Type B pancreatic cell (in vitro differentiated cells): ENCODE measurements around the gene SLC25A33. TPM values are rescaled to one million over a fixed set of nuclear protein-coding genes. Genes with fewer than 3 reads are reported as not detected.
A peak's percentile ranks its signal among the peaks of the same experiment; 100 is the strongest.

Source experiments
- DNase-seq: peaks from one replicate; pipeline ENCODE4 v3.0.0; 2021; ENCODE audit warnings: mixed read lengths; ENCODE audit not compliant: unreplicated experiment; ENCODE audit errors: extremely low spot score
- H3K27ac Mint-ChIP-seq: 2 replicates; pipeline ENCODE4 v1.8.0; 2021; ENCODE audit warnings: mild to moderate bottlenecking, mixed read lengths
- H3K27me3 Mint-ChIP-seq: 2 replicates; pipeline ENCODE4 v1.8.0; 2021; ENCODE audit warnings: mixed read lengths
- H3K36me3 Mint-ChIP-seq: 2 replicates; pipeline ENCODE4 v1.8.0; 2021; ENCODE audit warnings: mixed read lengths
- H3K4me1 Mint-ChIP-seq: one replicate; pipeline ENCODE4 v1.8.0; 2021; ENCODE audit warnings: mixed read lengths; ENCODE audit not compliant: unreplicated experiment
- H3K4me3 Mint-ChIP-seq: 2 replicates; pipeline ENCODE4 v1.8.0; 2021; ENCODE audit warnings: mild to moderate bottlenecking, mixed read lengths
- H3K9me3 Mint-ChIP-seq: 2 replicates; pipeline ENCODE4 v1.8.0; 2021; ENCODE audit warnings: mixed read lengths
- CTCF ChIP-seq: fragments of 200-600 bp; sonication (generic); conservative IDR thresholded peaks from 2 replicates; pipeline ENCODE4 v1.5.0; 2021; ENCODE audit warnings: antibody characterized with exemption, mild to moderate bottlenecking
- long read RNA-seq: library from polyadenylated mRNA; unstranded; transcript quantifications from one replicate; pipeline ENCODE4 v2.0.0, GENCODE V29; 2020
- total RNA-seq: library from RNA; stranded (reverse); gene quantifications from 2 replicates; pipeline ENCODE4 v1.2.1, GENCODE V29; 2021; ENCODE audit warnings: low replicate concordance

SLC25A33 gene
- total RNA-seq = 5.8 and 7.6 TPM in 2 replicates
- long read RNA-seq, partial matches to known transcripts = 1 of 3 reads
- long read RNA-seq, other reads (novel, unspliced or antisense) = 2 of 3 reads

GRCh38 chr1:9539165-9539828, at the start of gene SLC25A33:
Gene SLC25A33 (plus strand): TSS chr1:9539465. CDS start chr1:9539692, 227 bp downstream.
- H3K27me3 Mint-ChIP-seq = no peaks in the 10 kb centered on the region
- H3K4me1 Mint-ChIP-seq = peaks cover 28% of the 10 kb centered on the region
- TF ChIP-seq CTCF = peak; percentile 40
- H3K9me3 Mint-ChIP-seq = no peaks in the 10 kb centered on the region
- DNase-seq = peak; percentile 99
- peak within 1 kb of the TSS; percentile 95 for H3K4me3 Mint-ChIP-seq
- peak within 1 kb of the TSS; percentile 94 for H3K27ac Mint-ChIP-seq
- peaks cover 5% of the 10 kb centered on the region for H3K36me3 Mint-ChIP-seq

GRCh38 chr1:9490605-9491339, 48.5 kb upstream of the SLC25A33 start:
- H3K36me3 Mint-ChIP-seq = no peaks in the 10 kb centered on the region
- no peaks in the 10 kb centered on the region for H3K9me3 Mint-ChIP-seq
- TF ChIP-seq CTCF = peak; percentile 96
- DNase-seq = peak; percentile 93
- peak overlapping the region; percentile 7 for H3K4me3 Mint-ChIP-seq
- H3K4me1 Mint-ChIP-seq = peaks cover 13% of the 10 kb centered on the region
- peaks cover 15% of the 10 kb centered on the region for H3K27me3 Mint-ChIP-seq
- peak overlapping the region; percentile 18 for H3K27ac Mint-ChIP-seq

GRCh38 chr1:9493326-9493725, 45.9 kb upstream of the SLC25A33 start:
- H3K27ac Mint-ChIP-seq = no peak overlapping the region
- no peak for DNase-seq
- no peak overlapping the region for H3K4me3 Mint-ChIP-seq
- H3K9me3 Mint-ChIP-seq = no peaks in the 10 kb centered on the region
- TF ChIP-seq CTCF = no peak
- no peaks in the 10 kb centered on the region for H3K36me3 Mint-ChIP-seq
- peaks cover 15% of the 10 kb centered on the region for H3K27me3 Mint-ChIP-seq
- H3K4me1 Mint-ChIP-seq = peaks cover 9% of the 10 kb centered on the region

- DNase-seq = peak; percentile 80
- Mint-ChIP-seq H3K4me3 (peak overlapping the region; percentile 51), H3K27ac (no peak overlapping the region), H3K27me3 (peaks cover 15% of the 10 kb centered on the region), H3K4me1 (peaks cover 9% of the 10 kb centered on the region), H3K9me3 (no peaks in the 10 kb centered on the region), H3K36me3 (no peaks in the 10 kb centered on the region)
- peak; percentile 99 for TF ChIP-seq CTCF
Measured at GRCh38 chr1:9494936-9495758, 44.1 kb upstream of the SLC25A33 start.

- Mint-ChIP-seq H3K9me3 (no peaks in the 10 kb centered on the region), H3K4me3 (no peak overlapping the region), H3K36me3 (no peaks in the 10 kb centered on the region), H3K27ac (no peak overlapping the region), H3K4me1 (peaks cover 8% of the 10 kb centered on the region), H3K27me3 (peaks cover 15% of the 10 kb centered on the region)
- no peak for TF ChIP-seq CTCF
- DNase-seq = no peak
Measured at GRCh38 chr1:9495854-9496374, 43.4 kb upstream of the SLC25A33 start.
